ENCODE measurements around the gene CAMSAP1.

GRCh38 chr9:135821733-135822373 lies 85.5 kb downstream of the CAMSAP1 start:
- TF ChIP-seq MXI1 (conservative IDR thresholded peaks at IDR 0.05; ENCODE audit: poor library complexity, severe bottlenecking) (no peak), CTCF (IDR thresholded peaks at IDR 0.05; ENCODE audit: poor library complexity, severe bottlenecking) (no peak), POLR2AphosphoS5 (IDR thresholded peaks at IDR 0.05) (no peak), REST (IDR thresholded peaks at IDR 0.05; ENCODE audit: borderline replicate concordance) (no peak)

All from neural cell (in vitro differentiated cells).